Left ventricle myocardium superior (tissue), 1 donor: ENCODE data around the gene IRF4. TPM values are rescaled to one million over a fixed set of nuclear protein-coding genes. Genes with fewer than 3 reads are reported as not detected.
"Not testable (repeated sequence)": the region's sequence is repeated elsewhere in the genome, so short reads cannot be mapped to it uniquely, and the experiment has no call there.

ENCODE experiments used
- ATAC-seq: fragments of 200-7000 bp; cut with Tn5 transposase; one replicate; pipeline ENCODE4 v1.9.1; 2020; ENCODE audit warnings: mild to moderate bottlenecking, moderate library complexity
- DNase-seq: peaks from one replicate; pipeline ENCODE4 v3.0.0-alpha.2; 2020
- intact Hi-C: fragments of 100-400 bp; cut with micrococcal nuclease; formaldehyde crosslinking; loops from one replicate; pipeline ENCODE4 v1.11.0; 2022
- total RNA-seq: library from RNA; stranded (reverse); fragmentation: NEBNext Ultra II Directional; extraction: Animal tissue kit (Norgen Biotek cat#: 25700); gene quantifications from one replicate; pipeline ENCODE4 v1.2.1, GENCODE V29; 2021
- donor health status: DM: no; HTN: yes; CAD: no; lungs with severe emphysema.

IRF4 gene
- total RNA-seq, 1 donor from 2014 or later: 0.32 TPM

DNA sequence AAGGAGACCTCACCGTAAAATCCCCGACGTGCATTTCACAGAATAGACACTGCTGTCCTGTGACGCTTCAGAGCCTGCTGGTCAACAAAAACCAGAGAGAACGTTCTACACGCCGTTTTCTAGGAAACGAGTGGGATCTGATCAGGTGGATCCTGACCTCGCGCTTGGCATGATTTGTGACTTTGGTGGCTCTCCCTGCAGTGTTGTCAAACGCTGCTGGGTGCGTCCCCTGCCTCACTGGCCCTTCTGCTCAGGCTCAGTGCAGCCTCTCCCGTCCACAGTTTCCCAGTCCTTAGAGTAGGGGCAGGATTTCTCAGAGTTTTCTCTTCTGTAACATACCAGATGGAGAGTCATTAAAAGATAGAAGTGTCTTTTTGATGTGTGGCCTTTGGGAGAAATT lies 27.6 kb upstream of the IRF4 start:
- intact Hi-C loops: no loop called here
- no peak for DNase-seq
- no peak for ATAC-seq

DNA sequence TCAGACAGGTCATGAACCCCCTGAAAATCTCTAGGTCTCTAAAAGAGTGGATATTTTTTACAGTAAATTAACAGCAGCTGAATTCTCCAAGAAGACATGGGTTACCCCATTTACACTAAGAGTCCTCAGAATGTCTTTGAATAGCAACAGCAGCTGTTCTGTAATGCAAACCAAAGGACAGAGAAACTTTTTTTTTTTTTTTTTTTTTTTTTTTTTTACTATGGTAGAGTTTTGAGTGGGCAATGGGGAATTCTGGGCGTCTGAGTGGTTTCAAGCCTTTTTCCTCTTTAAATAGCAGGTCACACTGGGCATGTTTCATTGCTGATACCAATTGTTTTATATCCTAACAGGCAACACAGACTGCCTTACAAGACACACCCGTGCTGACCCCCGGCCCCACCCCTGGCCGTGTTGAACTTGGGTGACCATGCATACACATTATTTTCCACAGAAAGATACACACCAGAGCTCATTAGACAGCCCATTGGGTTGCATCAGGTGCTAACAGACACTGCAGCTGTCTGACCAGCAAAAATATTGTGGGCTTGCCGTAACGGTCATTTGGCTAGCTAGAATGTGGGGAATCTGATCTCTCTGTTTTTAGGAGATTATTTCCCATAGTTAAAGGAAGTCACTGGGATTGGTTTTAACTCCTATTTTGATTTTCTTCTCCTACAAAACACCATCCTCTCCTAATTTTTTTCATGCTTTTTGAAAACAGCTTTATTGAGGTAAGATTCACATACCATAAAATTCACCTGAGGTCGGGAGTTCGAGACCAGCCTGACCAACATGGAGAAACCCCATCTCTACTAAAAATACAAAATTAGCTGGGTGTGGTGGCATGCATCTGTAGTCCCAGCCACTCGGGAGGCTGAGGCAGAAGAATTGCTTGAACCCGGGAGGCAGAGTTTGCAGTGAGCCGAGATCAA lies 26.7 kb upstream of the IRF4 start:
- intact Hi-C loops: no loop called here
- DNase-seq (no peak), ATAC-seq (no peak)

DNA sequence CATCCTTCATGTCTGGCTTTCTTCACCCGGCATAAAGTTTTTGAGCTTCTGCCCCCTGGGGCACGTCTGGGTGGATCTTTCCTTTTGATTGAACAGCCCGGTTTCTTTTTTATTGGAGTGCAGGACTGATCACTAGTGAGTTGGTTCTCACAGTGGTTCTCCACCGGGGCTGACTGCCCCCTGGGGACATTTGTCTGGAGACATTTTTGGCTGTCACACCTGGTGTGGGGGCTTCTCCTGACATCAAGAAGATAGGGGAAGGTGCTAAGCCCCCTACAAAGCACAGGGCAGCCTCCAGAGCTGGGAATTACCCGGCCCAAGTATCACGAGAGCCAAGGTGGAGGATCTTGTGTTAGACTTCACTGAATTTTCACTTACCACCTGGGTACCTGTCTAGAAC lies 25.7 kb upstream of the IRF4 start:
- intact Hi-C loops: no loop called here
- DNase-seq: no peak
- no peak for ATAC-seq

DNA sequence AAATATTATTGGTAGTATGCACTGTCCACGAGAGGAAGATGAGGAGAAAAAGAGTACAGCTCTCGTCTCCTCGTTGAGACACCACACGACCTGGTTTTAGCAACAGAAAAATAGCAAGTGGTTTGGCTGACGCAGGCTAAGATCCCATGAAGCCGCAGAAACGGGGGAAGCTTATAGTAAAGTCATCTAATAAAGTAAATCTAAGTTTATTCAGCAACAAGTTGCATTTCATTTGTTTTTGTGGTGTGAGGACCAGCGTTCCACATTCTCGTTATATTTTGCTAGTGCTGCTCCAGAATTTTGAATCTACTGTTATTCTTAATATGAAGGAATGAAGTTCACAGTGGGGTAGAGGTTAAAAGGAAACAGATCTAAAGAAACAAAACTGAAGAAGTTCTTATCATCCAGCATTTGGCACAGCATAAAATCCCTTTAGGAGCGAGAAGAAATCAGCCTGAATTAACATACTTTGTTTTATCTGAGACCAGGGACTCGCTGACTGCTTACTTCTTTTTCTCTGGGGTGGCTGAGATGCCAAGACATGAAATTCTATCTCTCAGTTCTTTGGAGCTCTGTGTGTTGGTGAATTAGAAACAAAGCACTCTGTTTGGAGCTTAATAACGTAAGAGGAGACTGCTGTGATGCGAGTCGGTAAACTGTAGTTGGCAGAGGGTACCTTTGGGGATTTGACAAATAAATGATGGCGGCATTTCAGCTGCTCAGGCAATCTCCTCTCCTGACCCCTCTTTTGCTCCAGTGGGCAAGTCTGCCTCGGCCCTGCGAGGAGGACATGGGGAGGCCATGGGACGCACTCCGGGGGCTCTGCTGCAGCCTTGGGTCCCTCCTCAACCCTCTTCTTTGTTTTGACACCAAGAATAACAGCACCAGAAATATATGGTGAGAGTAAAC lies 24.9 kb upstream of the IRF4 start:
- DNase-seq (no peak), ATAC-seq (no peak)

DNA sequence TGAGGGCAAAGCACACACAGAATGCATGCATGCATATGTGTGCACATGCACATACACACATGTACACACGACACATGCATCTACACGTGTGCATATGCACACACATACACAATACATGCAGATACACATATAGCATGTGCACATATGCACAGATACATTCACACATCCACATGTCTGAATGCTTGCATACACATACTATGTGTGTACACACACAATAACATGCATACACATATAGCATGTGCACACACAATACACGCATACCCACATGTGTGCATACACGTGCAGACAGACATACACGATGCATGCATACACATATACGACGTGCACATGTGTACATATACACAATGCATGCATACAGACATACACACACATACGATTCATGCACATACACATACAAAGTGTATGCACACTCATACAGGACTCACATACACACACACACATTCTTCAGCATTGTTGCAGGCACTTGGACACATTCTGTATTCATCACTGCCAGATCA lies 24.2 kb upstream of the IRF4 start:
- intact Hi-C loops: no loop called here
- DNase-seq: no peak
- peak; percentile 12 for ATAC-seq

More for the DNA sequence above, 24.9 kb upstream of the IRF4 start:
- intact Hi-C loops: no loop called here

DNA sequence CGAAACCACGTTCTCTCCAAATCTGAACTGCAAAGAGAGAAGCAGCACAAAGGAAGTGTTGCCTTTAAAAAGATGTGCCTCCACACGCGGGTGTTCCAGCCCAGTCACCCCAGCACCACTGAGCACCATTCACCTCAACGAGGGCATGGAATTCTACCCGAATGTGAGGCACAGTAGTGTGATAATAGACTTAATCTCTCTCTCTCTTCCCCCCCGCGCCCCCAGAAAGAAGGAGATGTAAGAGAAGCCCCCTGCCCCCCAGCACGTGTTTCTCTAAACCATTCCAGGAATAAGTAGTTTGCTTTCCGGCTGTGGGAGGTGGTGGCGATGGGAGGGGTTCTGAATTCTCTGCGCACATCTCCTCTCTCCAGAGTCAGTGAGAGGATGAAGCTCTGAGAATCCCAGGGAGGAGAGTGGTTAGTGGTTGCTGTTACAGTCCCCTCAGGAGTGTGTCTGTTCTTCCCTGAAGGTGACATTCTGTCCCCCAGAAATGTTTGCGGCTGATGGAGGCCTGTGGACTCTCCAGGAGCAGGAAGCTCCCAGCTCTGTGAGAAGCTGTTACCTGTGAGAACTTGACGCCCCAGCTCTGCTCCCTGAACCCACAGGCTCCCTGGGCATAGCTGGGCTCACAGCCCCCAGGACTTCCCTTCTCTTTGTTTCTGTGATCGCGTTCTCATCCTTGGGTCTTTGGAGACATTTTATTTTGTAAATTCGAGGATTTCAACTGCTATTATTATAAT lies 23.5 kb upstream of the IRF4 start:
- intact Hi-C loops: no loop called here
- DNase-seq: no peak
- no peak for ATAC-seq

DNA sequence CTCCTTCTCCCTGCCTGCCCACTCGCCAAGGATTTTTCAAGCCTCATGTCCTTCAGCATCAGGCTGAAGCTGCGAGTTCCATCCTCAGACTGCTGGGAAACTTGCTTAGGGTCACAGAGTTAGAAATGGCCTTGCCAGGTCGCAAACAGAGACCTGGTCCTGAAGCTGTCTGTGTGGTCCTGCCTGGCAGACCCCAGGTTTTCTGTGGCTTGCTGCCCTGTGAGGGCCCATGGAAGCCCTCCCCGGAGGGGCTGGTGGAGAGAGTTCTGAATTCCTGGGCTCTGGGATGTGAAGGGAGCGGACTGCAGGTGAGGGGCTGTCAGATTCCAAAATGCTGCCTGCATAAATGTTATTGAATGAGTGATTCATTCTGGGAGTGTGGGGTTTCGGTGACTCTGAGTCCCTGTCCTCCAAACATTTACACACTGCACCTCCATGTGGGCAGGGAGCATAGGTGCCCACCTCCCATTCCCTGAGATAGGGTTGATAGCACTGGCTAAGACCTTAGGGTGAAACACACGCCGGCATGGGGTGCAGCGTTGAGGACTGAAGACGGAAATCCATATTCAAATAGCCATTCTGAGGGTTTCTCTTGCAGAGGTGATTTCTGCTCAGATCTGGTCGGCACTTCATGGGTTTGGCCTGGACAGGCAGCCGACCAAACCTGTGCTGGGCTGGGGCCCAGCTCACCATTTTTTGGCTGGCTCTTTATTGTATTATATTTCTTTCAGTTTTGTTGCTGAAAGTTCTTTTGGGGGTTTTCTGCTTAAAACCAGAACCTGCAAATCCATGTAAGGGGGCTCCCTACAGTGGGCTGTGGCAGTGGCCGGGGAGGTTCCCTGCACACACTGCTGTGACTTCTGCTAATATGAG lies 21.8 kb upstream of the IRF4 start:
- ATAC-seq (no peak), DNase-seq (no peak)
- intact Hi-C loops: no loop called here

DNA sequence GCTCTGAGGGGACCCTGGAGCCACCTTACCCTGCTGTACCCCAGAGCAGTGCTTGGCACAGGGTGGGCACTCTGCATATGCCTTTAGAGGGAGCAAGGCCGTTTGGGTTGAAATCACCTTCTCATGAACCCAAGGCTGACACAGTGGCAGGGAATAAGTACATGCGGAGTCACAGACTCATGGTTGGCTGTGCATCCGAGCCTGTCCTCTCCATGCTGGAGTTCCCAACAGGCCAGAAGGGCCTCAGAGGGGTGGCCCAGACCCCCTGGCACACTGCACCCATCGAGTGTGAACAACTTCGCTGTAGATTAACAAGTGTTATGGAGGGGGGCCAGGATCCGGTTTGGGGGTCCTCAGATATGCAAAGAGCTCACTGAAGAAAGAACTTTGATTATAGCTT lies 21.0 kb upstream of the IRF4 start:
- intact Hi-C loops: no loop called here
- DNase-seq: no peak
- ATAC-seq: no peak

DNA sequence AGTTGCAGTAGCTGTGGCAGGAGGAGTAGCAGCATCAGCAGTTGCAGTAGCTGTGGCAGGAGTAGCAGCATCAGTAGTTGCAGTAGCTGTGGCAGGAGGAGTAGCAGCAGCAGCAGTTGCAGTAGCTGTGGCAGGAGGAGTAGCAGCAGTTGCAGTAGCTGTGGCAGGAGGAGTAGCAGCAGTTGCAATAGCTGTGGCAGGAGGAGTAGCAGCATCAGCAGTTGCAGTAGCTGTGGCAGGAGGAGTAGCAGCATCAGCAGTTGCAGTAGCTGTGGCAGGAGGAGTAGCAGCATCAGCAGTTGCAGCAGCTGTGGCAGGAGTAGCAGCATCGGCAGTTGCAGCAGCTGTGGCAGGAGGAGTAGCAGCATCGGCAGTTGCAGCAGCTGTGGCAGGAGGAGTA lies 19.7 kb upstream of the IRF4 start:
- DNase-seq, intact Hi-C loops, ATAC-seq: not testable (repeated sequence)

DNA sequence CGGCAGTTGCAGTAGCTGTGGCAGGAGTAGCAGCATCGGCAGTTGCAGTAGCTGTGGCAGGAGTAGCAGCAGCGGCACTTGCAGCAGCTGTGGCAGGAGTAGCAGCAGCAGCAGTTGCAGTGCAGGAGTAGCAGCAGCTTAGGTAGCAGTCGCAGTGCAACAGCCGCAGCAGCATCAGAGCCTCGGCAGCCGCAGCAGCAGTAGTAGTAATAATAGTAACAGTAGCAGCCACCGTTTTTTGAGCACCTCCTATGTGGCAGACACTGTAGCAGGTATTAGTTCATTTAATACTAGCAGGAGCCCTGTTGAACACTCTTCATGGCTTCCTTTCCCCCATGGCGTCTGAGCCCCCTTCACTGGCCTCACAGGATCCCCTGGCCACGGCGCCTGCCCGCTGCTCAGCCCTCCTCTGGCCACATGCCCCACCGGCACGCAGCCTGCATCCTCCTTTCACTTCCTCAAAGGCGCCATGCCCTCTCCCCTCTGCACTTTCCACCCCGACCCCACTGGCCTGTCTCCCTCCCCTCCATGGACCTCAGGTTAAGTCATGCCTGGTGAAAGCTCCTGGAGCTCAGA lies 19.1 kb upstream of the IRF4 start:
- ATAC-seq (no peak), DNase-seq (no peak)
- intact Hi-C loops: no loop called here

DNA sequence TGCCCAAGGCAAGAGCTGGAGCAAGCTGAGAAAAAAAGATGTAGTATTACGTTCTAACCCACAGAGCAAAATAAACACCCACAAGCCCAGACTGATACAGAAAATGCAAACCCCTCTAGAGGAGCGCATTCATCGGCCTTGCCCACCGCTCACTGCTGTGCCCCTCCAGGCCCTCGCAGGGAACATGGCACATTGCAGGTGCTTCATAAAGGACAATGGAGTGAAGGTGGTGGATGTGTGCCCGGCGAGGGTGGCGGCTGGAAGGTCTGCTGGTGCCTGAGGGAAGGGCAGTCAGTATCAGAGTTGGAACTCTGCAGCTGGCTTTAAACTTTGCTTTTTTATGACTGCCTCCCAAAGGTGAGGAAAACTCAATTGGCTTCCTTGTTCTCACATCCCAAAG lies 18.5 kb upstream of the IRF4 start:
- DNase-seq (no peak), ATAC-seq (no peak)
- intact Hi-C loops: no loop called here

DNA sequence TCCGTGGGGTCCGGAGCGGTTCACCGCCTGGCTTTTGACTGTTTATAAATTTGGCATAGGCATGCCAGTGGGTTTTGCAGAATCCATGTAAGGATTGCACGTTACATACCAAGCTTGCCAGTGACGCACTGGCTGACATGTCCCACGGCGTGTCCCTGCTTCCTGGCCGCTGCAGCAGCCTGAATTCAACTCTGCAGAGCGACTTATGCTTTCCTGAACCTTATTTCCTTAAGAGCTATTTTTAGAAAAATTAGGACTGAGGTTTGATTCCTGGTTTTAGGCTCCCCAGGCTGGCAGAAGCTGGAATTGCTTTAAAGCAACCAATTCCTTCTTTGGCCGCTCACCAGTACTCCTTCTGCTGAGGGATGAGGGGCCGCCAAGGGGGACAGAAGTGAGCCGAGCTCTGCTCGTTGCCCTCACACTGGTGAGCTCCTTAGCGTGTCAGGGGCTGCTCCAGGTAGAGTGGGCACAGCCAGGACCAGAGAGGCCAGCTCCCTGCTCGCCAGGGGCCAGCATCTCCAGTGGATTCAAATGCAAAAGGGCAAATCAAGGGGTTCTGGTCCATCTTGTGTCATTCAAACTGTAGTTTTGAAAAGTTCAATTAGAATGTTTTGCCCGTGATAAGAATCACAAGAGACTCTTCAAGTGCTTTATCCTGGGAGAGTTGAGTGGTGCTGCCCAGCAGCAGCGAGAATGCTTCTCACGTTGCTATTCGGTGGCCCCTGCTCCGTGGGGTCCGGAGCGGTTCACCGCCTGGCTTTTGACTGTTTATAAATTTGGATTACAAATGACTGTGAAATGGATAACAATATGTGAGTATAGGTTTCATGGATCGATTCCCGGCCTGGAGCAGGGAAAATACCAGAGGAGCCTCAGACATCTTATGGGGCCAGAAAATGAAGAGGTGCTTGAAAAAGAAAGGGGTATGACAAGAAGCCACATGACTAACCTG lies 17.5 kb upstream of the IRF4 start:
- no peak for DNase-seq
- peak; percentile 45 for ATAC-seq
- intact Hi-C loops: no loop called here

DNA sequence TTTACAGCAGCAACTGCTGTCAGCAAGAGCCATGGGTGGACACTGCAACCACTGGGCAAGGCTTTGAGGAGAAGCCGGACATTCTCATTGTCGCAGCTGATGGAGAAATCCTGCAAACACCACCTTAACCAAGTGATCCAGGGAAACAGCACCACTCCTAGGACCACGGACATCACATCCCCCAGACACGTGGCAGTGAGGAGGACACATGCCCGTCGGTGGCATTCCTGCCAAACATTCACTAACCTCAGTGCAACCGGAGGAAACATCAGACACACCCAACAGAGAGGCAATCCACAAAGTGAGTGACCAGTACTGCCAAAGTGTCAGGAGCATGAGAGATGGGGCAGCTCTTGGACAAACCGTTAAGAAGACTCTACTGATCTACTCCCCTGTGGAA lies 16.6 kb upstream of the IRF4 start:
- intact Hi-C loops: no loop called here
- DNase-seq (no peak), ATAC-seq (no peak)

DNA sequence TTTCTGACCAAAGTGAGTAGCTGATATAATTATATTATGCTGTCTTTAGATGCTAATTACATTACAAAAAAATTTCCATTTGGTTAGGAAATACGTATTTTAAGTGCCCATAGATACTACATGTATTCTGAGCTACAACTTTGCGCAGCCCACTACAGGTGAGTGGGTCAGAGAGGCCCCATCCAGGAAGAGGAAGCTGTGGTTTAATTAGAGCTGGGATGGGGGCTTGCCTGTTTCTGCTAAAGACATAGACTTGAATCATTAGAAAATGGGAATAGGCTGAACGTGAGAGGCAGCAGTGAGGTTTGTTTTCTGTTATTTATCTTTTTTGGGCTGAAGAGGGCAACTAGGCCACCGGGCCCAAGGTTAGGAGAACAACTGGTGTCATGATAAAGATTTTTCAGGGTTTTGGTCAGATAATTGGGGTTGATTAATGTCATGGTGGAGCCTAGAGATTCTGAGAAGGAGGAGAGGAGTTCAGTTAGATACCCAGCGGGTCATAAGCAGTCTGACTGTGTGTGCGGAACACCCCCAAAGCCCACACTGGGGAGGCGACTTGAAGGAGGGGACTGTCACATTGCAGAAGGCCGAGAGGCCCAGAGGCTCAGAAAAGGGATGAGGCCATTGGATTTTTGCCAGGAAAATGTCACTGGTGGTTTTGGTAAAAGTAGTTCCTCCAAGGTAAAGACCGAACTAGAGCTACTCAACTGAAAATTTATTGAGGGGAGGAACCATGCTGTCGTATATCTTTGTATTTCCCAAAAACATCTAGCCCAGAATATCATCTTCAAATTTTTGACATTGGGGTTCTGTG lies 14.5 kb upstream of the IRF4 start:
- no peak for DNase-seq
- intact Hi-C loops: no loop called here

DNA sequence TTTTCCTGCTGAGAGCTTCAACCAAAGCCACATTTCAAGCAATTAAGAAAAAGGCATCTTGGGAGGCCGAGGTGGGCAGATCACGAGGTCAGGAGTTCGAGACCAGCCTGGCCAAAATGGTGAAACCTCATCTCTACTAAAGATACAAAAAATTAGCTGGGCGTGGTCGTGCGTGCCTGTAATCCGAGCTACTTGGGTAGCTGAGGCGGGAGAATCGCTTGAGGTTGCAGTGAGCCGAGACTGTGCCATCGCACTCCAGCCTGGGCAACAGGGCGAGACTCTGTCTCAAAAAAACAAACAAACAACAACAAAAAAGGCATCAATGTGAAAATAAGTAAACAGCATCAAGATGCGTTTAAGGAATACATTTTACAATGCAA lies 13.9 kb upstream of the IRF4 start:
- ATAC-seq, DNase-seq, intact Hi-C loops: not testable (repeated sequence)

More for the DNA sequence above, 14.5 kb upstream of the IRF4 start:
- no peak for ATAC-seq
